Measurements from ENCODE around the gene DNALI1. TPM values are rescaled to one million over a fixed set of nuclear protein-coding genes. Genes with fewer than 3 reads are reported as not detected.

Gene DNALI1
- total RNA-seq, 2 experiments from 2014 or later: not detected

Other genes with a start within 250 kb of the DNALI1 start
- gene ZC3H12A, start 82.4 kb upstream of the DNALI1 start, total RNA-seq: 10 to 100 TPM; 33.5 to 36.2 TPM
- 10 to 100 TPM; 89.8 to 90.5 TPM for gene MEAF6, start 42.2 kb upstream of the DNALI1 start, total RNA-seq
- gene SNIP1, start 2.6 kb upstream of the DNALI1 start, total RNA-seq: 10 to 100 TPM; 22.2 to 23.0 TPM
- 10 to 100 TPM; 95.3 to 97.4 TPM for gene GNL2, start 39.0 kb downstream of the DNALI1 start, total RNA-seq
- gene RSPO1, start 78.0 kb downstream of the DNALI1 start, total RNA-seq: not detected
- 10 to 100 TPM; 42.1 to 43.3 TPM for gene CDCA8, start 135.6 kb downstream of the DNALI1 start, total RNA-seq
- under 1 TPM in 1 of 2 experiments, not detected in 1; 0.19 TPM for gene EPHA10, start 208.2 kb downstream of the DNALI1 start, total RNA-seq
- gene MANEAL, start 236.9 kb downstream of the DNALI1 start, total RNA-seq: 1 to 10 TPM; 5.6 to 6.3 TPM